CD4-positive, alpha-beta memory T cell (primary cell): Measurements from ENCODE around the gene GNAO1. TPM values are rescaled to one million over a fixed set of nuclear protein-coding genes. Genes with fewer than 3 reads are reported as not detected.

ENCODE experiments used
- CTCF ChIA-PET: fragments of 350-600 bp; sonication (Branson Sonifier 250); formaldehyde crosslinking; loops from one replicate; lab custom pipeline; 2021; ENCODE audit warnings: inconsistent platforms; ENCODE audit not compliant: partially characterized antibody; lab: Charles Lee
- POLR2A ChIA-PET: fragments of 350-600 bp; sonication (Branson Sonifier 250); formaldehyde crosslinking; loops from one replicate; lab custom pipeline; 2021; ENCODE audit not compliant: partially characterized antibody; lab: Charles Lee
- DNase-seq, 5 donors: peaks; one replicate each; pipeline versions ENCODE4 v3.0.0 to v3.0.0-alpha.2; 2020 to 2022; ENCODE audit warnings: mixed read lengths in 1 of 5
- H3K27ac ChIP-seq: one replicate; pipeline ENCODE4 v1.7.0; 2013; ENCODE audit warnings: low read depth, low read length
- H3K27me3 ChIP-seq: 2 replicates; pipeline ENCODE4 v1.7.0; 2013; ENCODE audit warnings: mild to moderate bottlenecking, low read length, moderate library complexity; ENCODE audit not compliant: insufficient read depth
- H3K36me3 ChIP-seq: 2 replicates; pipeline ENCODE4 v1.7.0; 2013; ENCODE audit warnings: mild to moderate bottlenecking, low read length, moderate library complexity; ENCODE audit not compliant: insufficient read depth
- H3K4me1 ChIP-seq: 2 replicates; pipeline ENCODE4 v1.7.0; 2013; ENCODE audit warnings: mild to moderate bottlenecking, low read length, moderate library complexity; ENCODE audit not compliant: insufficient read depth
- H3K4me3 ChIP-seq, 2 donors: one replicate each; pipeline ENCODE4 v1.7.0; 2013; ENCODE audit warnings: low read length in 2 of 2, mild to moderate bottlenecking in 1 of 2
- H3K9me3 ChIP-seq, 2 donors: one replicate each; pipeline ENCODE4 v1.7.0; 2013; ENCODE audit warnings: low read length in 2 of 2, control low read depth in 1 of 2; ENCODE audit not compliant: control insufficient read depth in 1 of 2
- H3K27ac Mint-ChIP-seq, 7 donors: one replicate each; pipeline ENCODE4 v1.8.0; 2020 to 2021; ENCODE audit warnings: mixed read lengths in 7 of 7, mild to moderate bottlenecking in 6 of 7, inconsistent platforms in 3 of 7, moderate library complexity in 3 of 7
- H3K27me3 Mint-ChIP-seq, 2 donors: one replicate each; pipeline ENCODE4 v1.8.0; 2020 to 2021; ENCODE audit warnings: mixed read lengths in 2 of 2
- H3K36me3 Mint-ChIP-seq, 2 donors: one replicate each; pipeline ENCODE4 v1.8.0; 2020 to 2021; ENCODE audit warnings: mixed read lengths in 2 of 2, inconsistent platforms in 1 of 2, mild to moderate bottlenecking in 1 of 2
- H3K4me1 Mint-ChIP-seq, 4 donors: one replicate each; pipeline ENCODE4 v1.8.0; 2020 to 2021; ENCODE audit warnings: mixed read lengths in 4 of 4, mild to moderate bottlenecking in 1 of 4
- H3K4me3 Mint-ChIP-seq, 8 donors: one replicate each; pipeline ENCODE4 v1.8.0; 2020 to 2021; ENCODE audit warnings: mixed read lengths in 8 of 8, mild to moderate bottlenecking in 7 of 8, moderate library complexity in 6 of 8, inconsistent platforms in 3 of 8
- H3K9me3 Mint-ChIP-seq, 8 donors: one replicate each; pipeline ENCODE4 v1.8.0; 2020 to 2021; ENCODE audit warnings: mixed read lengths in 8 of 8, mild to moderate bottlenecking in 5 of 8, inconsistent platforms in 3 of 8, moderate library complexity in 1 of 8
- intact Hi-C: fragments of 100-400 bp; cut with micrococcal nuclease; formaldehyde crosslinking; loops from one replicate; pipeline ENCODE4 v1.15.1; 2023
- polyA plus RNA-seq, 2 donors: library from polyadenylated mRNA; unstranded; fragments of 300-500 nt; fragmentation: Illumina TruSeq; gene quantifications; one replicate each; pipeline ENCODE4 v1.2.3, GENCODE V29; 2021
- total RNA-seq, 2 experiments: library from RNA; stranded (reverse); gene quantifications; one replicate each; pipeline ENCODE4 v1.2.3, GENCODE V29; 2021

GNAO1 gene
- total RNA-seq, result 10 to 100 TPM; 10.5 to 10.8 TPM
- 1 to 10 TPM in 1 of 2 donors, not detected in 1; 1.5 TPM for polyA plus RNA-seq

GRCh38 chr16:56191156-56191815 lies at the start of gene GNAO1:
TSS of gene GNAO1 (plus strand) at chr16:56191489. CDS start at chr16:56192236, 747 bp downstream.
- Mint-ChIP-seq H3K27me3 (peaks cover 3 to 12% of the 10 kb centered on the region in 2 donors), H3K4me3 (peak within 1 kb of the TSS; percentile 84 to 90 (median 85)), H3K4me1 (peaks cover 18 to 50% (median 33%) of the 10 kb centered on the region in 4 donors), H3K9me3 (peaks cover 0 to 2% (median 0%) of the 10 kb centered on the region in 8 donors), H3K27ac (peak within 1 kb of the TSS; percentile 68 to 87 (median 81)), H3K36me3 (peaks cover 0 to 4% of the 10 kb centered on the region in 2 donors)
- ChIA-PET CTCF (interaction anchor here (7.7 kb wide), 1 partner anchor 11 kb away, joined by 38 read pairs; no protein-coding TSS in a partner anchor), POLR2A (interaction anchor here (0.6 to 6.1 kb wide), 10 partner anchors 11 to 124 kb away, joined by 3 to 71 read pairs (median 4); no protein-coding TSS in a partner anchor)
- H3K9me3 ChIP-seq, result no peaks in the 10 kb centered on the region
- intact Hi-C loops, result loop anchor here (5.0 kb wide), 1 partner anchor 1546 kb away; the partner anchor contains the start of gene KATNB1
- no peaks in the 10 kb centered on the region for H3K36me3 ChIP-seq
- peak within 1 kb of the TSS; percentile 6 to 56 for H3K4me3 ChIP-seq
- peaks cover 42% of the 10 kb centered on the region for H3K4me1 ChIP-seq
- DNase-seq, result peak; percentile 62 to 79 (median 76)
- H3K27ac ChIP-seq, result peak within 1 kb of the TSS; percentile 56
- H3K27me3 ChIP-seq, result no peaks in the 10 kb centered on the region

GRCh38 chr16:56143666-56144065 lies 47.6 kb upstream of the GNAO1 start:
- POLR2A ChIA-PET, result no interaction called here
- no peak overlapping the region for H3K27ac Mint-ChIP-seq
- intact Hi-C loops, result no loop called here
- H3K27me3 Mint-ChIP-seq, result peaks cover 1 to 2% of the 10 kb centered on the region in 2 donors
- H3K4me3 Mint-ChIP-seq, result no peak overlapping the region
- CTCF ChIA-PET, result no interaction called here
- H3K36me3 Mint-ChIP-seq, result no peaks in the 10 kb centered on the region
- no peak for DNase-seq
- H3K36me3 ChIP-seq, result no peaks in the 10 kb centered on the region
- H3K4me1 Mint-ChIP-seq, result no peaks in the 10 kb centered on the region
- H3K9me3 ChIP-seq, result no peaks in the 10 kb centered on the region
- H3K27ac ChIP-seq, result no peak overlapping the region
- H3K27me3 ChIP-seq, result no peaks in the 10 kb centered on the region
- H3K4me1 ChIP-seq, result no peaks in the 10 kb centered on the region
- no peaks in the 10 kb centered on the region for H3K9me3 Mint-ChIP-seq
- no peak overlapping the region for H3K4me3 ChIP-seq

DNA sequence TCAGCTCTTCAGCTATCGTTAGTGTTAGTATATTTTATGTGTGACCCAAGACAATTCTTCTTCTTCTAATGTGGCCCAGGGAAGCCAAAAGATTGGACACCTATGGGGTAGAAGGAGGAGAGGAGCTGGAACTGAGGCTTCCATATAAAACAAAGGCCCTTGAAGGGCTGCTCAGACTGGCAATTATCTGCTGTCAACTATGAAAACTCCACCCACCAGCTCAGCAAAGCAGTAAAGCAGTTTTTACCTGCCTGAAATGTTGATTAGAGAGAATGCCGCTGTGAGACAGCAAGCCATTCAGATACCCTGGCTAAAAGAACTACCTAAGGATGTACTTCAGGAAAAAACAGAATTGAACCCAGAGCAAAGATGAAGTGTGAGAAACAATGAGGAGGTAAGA lies 45.9 kb upstream of the GNAO1 start:
- Histone ChIP-seq H3K27me3 (no peaks in the 10 kb centered on the region), H3K27ac (no peak overlapping the region), H3K9me3 (no peaks in the 10 kb centered on the region), H3K36me3 (no peaks in the 10 kb centered on the region), H3K4me3 (no peak overlapping the region), H3K4me1 (no peaks in the 10 kb centered on the region)
- intact Hi-C loops, result no loop called here
- Mint-ChIP-seq H3K27me3 (peaks cover 1 to 2% of the 10 kb centered on the region in 2 donors), H3K9me3 (no peaks in the 10 kb centered on the region), H3K27ac (peak overlapping the region in 1 of 7 donors; percentile 39), H3K36me3 (no peaks in the 10 kb centered on the region), H3K4me3 (no peak overlapping the region), H3K4me1 (no peaks in the 10 kb centered on the region)
- DNase-seq, result no peak
- ChIA-PET CTCF (no interaction called here), POLR2A (no interaction called here)

DNA sequence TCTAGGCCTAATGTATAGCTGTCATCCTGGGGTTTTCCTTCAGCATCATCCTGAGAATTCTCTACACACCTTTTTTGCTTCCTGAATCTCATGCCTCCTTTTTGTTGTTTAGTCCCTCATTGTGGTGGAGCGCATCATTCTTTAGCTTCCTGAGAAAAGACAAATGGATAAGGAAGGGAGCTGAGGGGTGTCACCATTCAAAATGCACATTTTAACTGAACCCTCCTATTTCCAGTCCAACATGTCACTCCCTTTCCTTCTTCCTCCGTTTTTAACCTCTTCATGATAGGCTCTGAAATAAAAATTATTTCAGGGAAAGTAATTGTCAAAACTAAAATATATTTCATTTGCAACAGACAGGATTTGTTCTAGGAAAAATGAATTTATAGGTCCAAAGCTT lies 39.7 kb upstream of the GNAO1 start:
- DNase-seq, result no peak
- H3K27ac ChIP-seq, result no peak overlapping the region
- no peak overlapping the region for H3K27ac Mint-ChIP-seq
- intact Hi-C loops, result no loop called here
- H3K36me3 Mint-ChIP-seq, result no peaks in the 10 kb centered on the region
- ChIA-PET POLR2A (no interaction called here), CTCF (interaction anchor here (0.9 kb wide), 1 partner anchor 51 kb away, joined by 3 read pairs; no protein-coding TSS in a partner anchor)
- no peaks in the 10 kb centered on the region for H3K4me1 Mint-ChIP-seq
- H3K4me3 ChIP-seq, result no peak overlapping the region
- H3K4me1 ChIP-seq, result no peaks in the 10 kb centered on the region
- H3K9me3 Mint-ChIP-seq, result peaks cover 0 to 9% (median 1%) of the 10 kb centered on the region in 8 donors
- no peaks in the 10 kb centered on the region for H3K27me3 ChIP-seq
- H3K27me3 Mint-ChIP-seq, result peaks cover 6% of the 10 kb centered on the region in 2 donors
- no peak overlapping the region for H3K4me3 Mint-ChIP-seq
- no peaks in the 10 kb centered on the region for H3K9me3 ChIP-seq
- no peaks in the 10 kb centered on the region for H3K36me3 ChIP-seq

- ChIA-PET CTCF (interaction anchor here (0.9 kb wide), 1 partner anchor 41 kb away, joined by 3 read pairs; no protein-coding TSS in a partner anchor), POLR2A (no interaction called here)
- intact Hi-C loops, result no loop called here
- Mint-ChIP-seq H3K36me3 (no peaks in the 10 kb centered on the region), H3K4me1 (peaks cover 0 to 3% (median 0%) of the 10 kb centered on the region in 4 donors), H3K4me3 (no peak overlapping the region), H3K27me3 (no peaks in the 10 kb centered on the region), H3K27ac (no peak overlapping the region), H3K9me3 (peaks cover 0 to 4% (median 0%) of the 10 kb centered on the region in 8 donors)
- Histone ChIP-seq H3K9me3 (no peaks in the 10 kb centered on the region), H3K36me3 (no peaks in the 10 kb centered on the region), H3K4me3 (no peak overlapping the region), H3K27me3 (no peaks in the 10 kb centered on the region), H3K27ac (no peak overlapping the region), H3K4me1 (no peaks in the 10 kb centered on the region)
- no peak for DNase-seq
These were observed 29.6 kb upstream of the GNAO1 start for GRCh38 chr16:56161658-56162057.

DNA sequence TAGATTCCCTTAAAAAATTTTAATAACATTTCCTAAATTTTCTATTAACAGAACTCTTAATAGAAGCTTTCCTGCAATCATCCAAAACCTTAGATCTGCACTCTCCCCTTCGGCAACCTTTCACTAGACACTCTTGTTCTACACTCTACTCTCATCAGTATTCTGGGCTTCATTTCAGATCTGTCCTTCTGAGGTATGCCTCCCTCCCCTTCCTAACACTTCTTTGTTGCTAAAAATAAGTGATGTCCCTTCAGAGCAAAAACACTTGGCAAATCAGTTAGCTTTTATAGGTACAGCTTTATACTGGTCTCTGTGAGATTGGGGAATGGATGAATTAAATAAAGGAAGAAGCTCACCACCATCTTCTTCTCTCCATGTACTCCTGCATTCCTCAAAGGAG lies 28.2 kb upstream of the GNAO1 start:
- Histone ChIP-seq H3K27me3 (no peaks in the 10 kb centered on the region), H3K9me3 (no peaks in the 10 kb centered on the region), H3K27ac (no peak overlapping the region), H3K4me3 (no peak overlapping the region), H3K36me3 (no peaks in the 10 kb centered on the region), H3K4me1 (no peaks in the 10 kb centered on the region)
- Mint-ChIP-seq H3K27ac (no peak overlapping the region), H3K4me3 (no peak overlapping the region), H3K4me1 (peaks cover 0 to 3% (median 0%) of the 10 kb centered on the region in 4 donors), H3K27me3 (no peaks in the 10 kb centered on the region), H3K9me3 (peaks cover 0 to 4% (median 0%) of the 10 kb centered on the region in 8 donors), H3K36me3 (no peaks in the 10 kb centered on the region)
- ChIA-PET POLR2A (no interaction called here), CTCF (interaction anchor here (1.1 to 1.3 kb wide), 2 partner anchors 40 to 220 kb away, joined by 3 to 4 read pairs; no protein-coding TSS in a partner anchor)
- no peak for DNase-seq
- intact Hi-C loops, result no loop called here

- intact Hi-C loops, result no loop called here
- peaks cover 0 to 3% (median 0%) of the 10 kb centered on the region in 4 donors for H3K4me1 Mint-ChIP-seq
- Histone ChIP-seq H3K4me1 (no peaks in the 10 kb centered on the region), H3K4me3 (no peak overlapping the region), H3K9me3 (no peaks in the 10 kb centered on the region), H3K27me3 (no peaks in the 10 kb centered on the region), H3K27ac (no peak overlapping the region), H3K36me3 (no peaks in the 10 kb centered on the region)
- POLR2A ChIA-PET, result no interaction called here
- CTCF ChIA-PET, result interaction anchor here (1.1 to 1.3 kb wide), 2 partner anchors 39 to 221 kb away, joined by 4 to 6 read pairs; no protein-coding TSS in a partner anchor
- peaks cover 0 to 3% (median 0%) of the 10 kb centered on the region in 8 donors for H3K9me3 Mint-ChIP-seq
- H3K4me3 Mint-ChIP-seq, result no peak overlapping the region
- H3K27me3 Mint-ChIP-seq, result peaks cover 0 to 2% of the 10 kb centered on the region in 2 donors
- DNase-seq, result no peak
- H3K36me3 Mint-ChIP-seq, result no peaks in the 10 kb centered on the region
- peak overlapping the region in 2 of 7 donors; percentile 31 to 53 for H3K27ac Mint-ChIP-seq
These were observed 27.4 kb upstream of the GNAO1 start for GRCh38 chr16:56163938-56164337.
